SK-N-MC (cell line): ENCODE results near the gene PDE3B.

ENCODE experiments used
- DNase-seq: peaks from one replicate; pipeline ENCODE4 v3.0.0-alpha.2; 2011; ENCODE audit warnings: low read depth, low spot score
- H3K27ac ChIP-seq: fragments of 200-600 bp; sonication (generic); 2 replicates; pipeline ENCODE4 v1.5.1; 2016; ENCODE audit warnings: mixed run types
- H3K36me3 ChIP-seq: fragments of 200-600 bp; sonication (generic); 2 replicates; pipeline ENCODE4 v1.6.1; 2017; ENCODE audit warnings: antibody characterized with exemption, low read length, mixed read lengths; ENCODE audit not compliant: insufficient read depth
- H3K4me3 ChIP-seq: fragments of 200-600 bp; sonication (generic); 2 replicates; pipeline ENCODE4 v1.5.1; 2016
- H3K9ac ChIP-seq: fragments of 200-600 bp; sonication (generic); 2 replicates; pipeline ENCODE4 v1.8.0; 2017; ENCODE audit warnings: mixed run types, mixed read lengths; ENCODE audit not compliant: insufficient read length
- H3K9me3 ChIP-seq: fragments of 200-600 bp; sonication (generic); 2 replicates; pipeline ENCODE4 v1.6.1; 2017; ENCODE audit warnings: low read depth, mild to moderate bottlenecking, antibody characterized with exemption, low read length, moderate library complexity, mixed read lengths
- EZH2 ChIP-seq: fragments of 200-600 bp; sonication (generic); IDR thresholded peaks from one replicate; pipeline ENCODE4 v1.6.1; 2017; ENCODE audit warnings: antibody characterized with exemption
- FOXP2 ChIP-seq: optimal IDR thresholded peaks from 2 replicates; pipeline ENCODE3; 2011; ENCODE audit warnings: mild to moderate bottlenecking, moderate library complexity; ENCODE audit not compliant: insufficient read depth; ENCODE audit errors: extremely low read length, control extremely low read depth
- POLR2AphosphoS5 ChIP-seq: IDR thresholded peaks from 2 replicates; pipeline ENCODE4 v1.6.1; 2012; ENCODE audit warnings: mild to moderate bottlenecking, low read depth, low read length, borderline replicate concordance

Gene PDE3B

DNA sequence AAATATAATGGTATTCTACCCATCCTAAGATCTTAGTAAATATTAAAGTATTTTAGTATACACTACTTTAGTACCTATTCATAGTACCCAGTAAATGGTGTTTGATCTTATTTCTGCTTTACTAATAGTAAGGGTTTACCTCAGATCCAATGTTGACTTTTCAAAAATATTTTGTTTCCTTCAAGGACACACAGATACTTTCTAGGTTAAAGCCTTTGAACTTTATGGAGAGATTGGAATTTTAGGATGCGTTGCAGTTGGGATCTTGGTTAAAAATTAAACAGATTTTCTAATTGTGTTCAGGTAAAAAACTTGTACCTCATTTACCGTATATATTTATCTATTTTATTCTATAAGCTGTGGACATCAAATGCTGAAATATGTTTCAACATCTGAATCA is 175.2 kb downstream of the PDE3B start:
- H3K36me3 ChIP-seq: peaks cover 6% of the 10 kb centered on the region; the same call in 1 of the 2 replicates
- no peak for DNase-seq
- H3K9ac ChIP-seq: no peak overlapping the region
- H3K9me3 ChIP-seq: no peaks in the 10 kb centered on the region
- no peak overlapping the region for H3K4me3 ChIP-seq
- no peak overlapping the region for H3K27ac ChIP-seq
- TF ChIP-seq FOXP2: no peak
- TF ChIP-seq POLR2AphosphoS5: no peak
- TF ChIP-seq EZH2: no peak

DNA sequence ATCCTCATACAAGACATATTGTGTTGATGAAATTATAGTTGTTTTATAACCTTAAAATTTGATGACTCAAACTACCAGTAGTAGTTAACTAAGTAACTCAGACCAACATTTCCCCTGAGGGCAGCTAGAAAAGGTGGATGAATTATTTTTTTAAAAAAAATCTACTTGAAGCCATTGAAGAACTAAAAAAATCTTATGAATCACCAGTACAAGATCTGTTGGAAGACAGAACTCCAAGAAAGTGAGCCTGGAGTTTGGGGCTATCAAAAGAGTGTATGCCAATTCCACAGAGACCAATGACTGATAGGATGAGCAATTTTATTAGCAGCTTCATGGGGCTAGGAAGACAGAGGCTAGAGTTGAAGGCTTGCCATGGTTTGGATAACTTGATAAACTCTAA is 176.0 kb downstream of the PDE3B start:
- H3K9ac ChIP-seq: no peak overlapping the region
- DNase-seq: peak; percentile 24
- peaks cover 6% of the 10 kb centered on the region; the same call in 1 of the 2 replicates for H3K36me3 ChIP-seq
- H3K9me3 ChIP-seq: no peaks in the 10 kb centered on the region
- TF ChIP-seq FOXP2 (no peak), POLR2AphosphoS5 (no peak), EZH2 (no peak)
- no peak overlapping the region for H3K4me3 ChIP-seq
- peak overlapping the region; percentile 61; the same call in 1 of the 2 replicates for H3K27ac ChIP-seq

DNA sequence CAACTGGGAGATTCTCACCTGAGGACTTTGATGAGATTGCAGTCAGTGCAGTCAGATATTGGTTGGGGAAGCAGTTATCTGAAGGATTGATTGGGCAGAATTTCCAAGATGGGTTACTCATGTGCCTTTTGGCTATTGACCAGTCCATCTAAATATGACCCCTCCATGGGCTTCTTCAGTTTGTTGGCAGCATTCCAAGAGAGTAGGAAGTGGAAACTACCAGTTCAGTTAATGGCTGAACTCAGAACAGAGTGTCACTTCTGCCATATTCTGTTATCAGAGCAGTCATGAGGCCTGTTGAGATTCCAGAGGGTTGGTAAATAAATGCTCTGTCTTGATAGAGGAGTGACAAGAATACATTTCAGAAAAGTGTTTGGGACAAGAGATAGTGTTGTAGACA is 177.4 kb downstream of the PDE3B start:
- TF ChIP-seq POLR2AphosphoS5: no peak
- TF ChIP-seq EZH2: no peak
- TF ChIP-seq FOXP2: no peak
- Histone ChIP-seq H3K9ac (no peak overlapping the region), H3K36me3 (peaks cover 6% of the 10 kb centered on the region; the same call in 1 of the 2 replicates), H3K4me3 (no peak overlapping the region), H3K9me3 (no peaks in the 10 kb centered on the region), H3K27ac (no peak overlapping the region)
- DNase-seq: no peak

DNA sequence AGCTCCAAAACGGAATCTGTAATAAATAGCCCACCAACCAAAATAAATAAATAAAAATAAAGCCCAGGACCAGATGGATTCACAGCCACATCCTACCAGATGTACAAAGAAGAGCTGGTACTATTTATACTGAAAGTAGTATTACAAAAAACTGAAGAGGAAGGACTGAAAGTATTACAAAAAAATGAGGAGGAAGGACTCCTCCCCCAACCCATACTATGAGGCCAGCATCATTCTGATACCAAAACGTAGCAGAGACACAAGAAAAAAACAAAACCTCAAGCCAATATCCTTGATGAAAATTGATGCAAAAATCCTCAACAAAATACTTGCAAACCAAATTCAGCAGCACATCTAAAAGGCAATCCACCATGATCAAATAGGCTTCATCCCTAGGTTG is 183.0 kb downstream of the PDE3B start:
- no peak overlapping the region for H3K27ac ChIP-seq
- H3K36me3 ChIP-seq: peaks cover 6% of the 10 kb centered on the region; the same call in 1 of the 2 replicates
- DNase-seq: no peak
- no peak overlapping the region for H3K9ac ChIP-seq
- TF ChIP-seq POLR2AphosphoS5: no peak
- no peak for TF ChIP-seq FOXP2
- TF ChIP-seq EZH2: no peak
- no peaks in the 10 kb centered on the region for H3K9me3 ChIP-seq
- no peak overlapping the region for H3K4me3 ChIP-seq

DNA sequence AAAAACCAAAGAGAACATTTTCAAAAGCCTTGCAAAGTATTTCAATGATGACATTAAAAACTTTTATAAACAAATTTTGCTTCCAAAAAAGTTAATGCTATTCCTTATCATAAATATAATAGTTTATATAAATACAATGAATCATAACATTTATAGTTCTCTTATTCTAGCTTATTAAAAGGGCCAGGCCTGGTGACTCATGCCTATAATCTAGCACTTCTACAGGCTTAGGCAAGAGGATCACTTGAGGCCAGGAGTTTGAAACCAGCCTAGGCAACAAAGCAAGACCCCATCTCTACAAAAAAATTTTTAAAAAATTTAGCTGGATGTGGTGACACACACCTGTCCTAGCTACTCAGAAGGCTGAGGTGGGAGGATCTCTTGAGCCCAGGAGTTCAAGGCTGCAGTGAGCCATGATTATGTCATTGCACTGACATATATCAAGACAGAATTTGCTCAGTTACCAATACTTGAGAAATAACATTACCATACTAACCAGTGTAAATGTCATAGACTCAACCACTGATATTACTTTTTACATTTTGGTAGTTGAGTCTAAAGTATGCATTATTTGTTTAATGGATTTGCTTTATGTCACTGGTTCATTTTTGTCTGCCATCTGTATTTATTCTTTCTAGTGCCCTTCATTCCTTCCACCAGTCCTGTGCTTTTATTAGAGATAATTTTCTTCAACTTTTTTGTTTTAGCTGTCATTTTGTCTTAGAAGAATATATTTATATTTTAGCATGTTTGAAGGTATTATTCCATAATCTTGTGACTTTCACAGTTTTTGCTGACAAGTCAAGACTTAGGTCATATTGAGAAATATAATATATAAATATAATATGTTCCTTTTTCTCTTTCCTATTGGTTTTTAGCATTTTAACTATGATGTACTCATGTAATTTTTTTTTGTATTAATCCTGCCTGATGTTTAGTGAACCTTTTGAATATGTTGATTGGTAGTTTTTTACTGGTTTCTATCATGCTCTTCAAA is 192.2 kb downstream of the PDE3B start:
- H3K4me3 ChIP-seq: no peak overlapping the region
- DNase-seq: no peak
- TF ChIP-seq FOXP2: no peak
- TF ChIP-seq POLR2AphosphoS5: no peak
- TF ChIP-seq EZH2: no peak
- H3K27ac ChIP-seq: no peak overlapping the region
- no peaks in the 10 kb centered on the region for H3K36me3 ChIP-seq
- no peak overlapping the region for H3K9ac ChIP-seq
- H3K9me3 ChIP-seq: no peaks in the 10 kb centered on the region

DNA sequence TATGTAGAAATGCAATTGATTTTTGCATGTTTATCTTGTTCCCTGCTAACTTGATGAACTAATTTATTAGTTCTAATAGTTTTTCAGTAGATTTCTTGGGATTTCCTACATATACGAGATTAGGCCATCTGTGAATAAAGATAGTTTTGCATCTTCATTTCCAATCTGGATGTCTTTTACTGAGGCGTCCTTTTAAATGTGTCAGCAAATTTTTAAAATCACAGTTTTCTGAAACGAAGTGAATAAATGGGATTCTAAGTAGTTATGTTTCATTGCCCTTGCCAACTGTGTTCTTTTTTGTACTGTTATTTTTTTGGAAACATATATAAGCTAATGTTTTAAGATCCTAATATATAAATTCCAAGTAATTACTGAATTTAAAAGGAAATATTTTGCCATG is 198.4 kb downstream of the PDE3B start:
- Histone ChIP-seq H3K4me3 (no peak overlapping the region), H3K27ac (no peak overlapping the region), H3K9me3 (no peaks in the 10 kb centered on the region), H3K9ac (no peak overlapping the region), H3K36me3 (peaks cover 4% of the 10 kb centered on the region; the same call in 1 of the 2 replicates)
- no peak for TF ChIP-seq POLR2AphosphoS5
- no peak for TF ChIP-seq EZH2
- no peak for TF ChIP-seq FOXP2
- DNase-seq: no peak

DNA sequence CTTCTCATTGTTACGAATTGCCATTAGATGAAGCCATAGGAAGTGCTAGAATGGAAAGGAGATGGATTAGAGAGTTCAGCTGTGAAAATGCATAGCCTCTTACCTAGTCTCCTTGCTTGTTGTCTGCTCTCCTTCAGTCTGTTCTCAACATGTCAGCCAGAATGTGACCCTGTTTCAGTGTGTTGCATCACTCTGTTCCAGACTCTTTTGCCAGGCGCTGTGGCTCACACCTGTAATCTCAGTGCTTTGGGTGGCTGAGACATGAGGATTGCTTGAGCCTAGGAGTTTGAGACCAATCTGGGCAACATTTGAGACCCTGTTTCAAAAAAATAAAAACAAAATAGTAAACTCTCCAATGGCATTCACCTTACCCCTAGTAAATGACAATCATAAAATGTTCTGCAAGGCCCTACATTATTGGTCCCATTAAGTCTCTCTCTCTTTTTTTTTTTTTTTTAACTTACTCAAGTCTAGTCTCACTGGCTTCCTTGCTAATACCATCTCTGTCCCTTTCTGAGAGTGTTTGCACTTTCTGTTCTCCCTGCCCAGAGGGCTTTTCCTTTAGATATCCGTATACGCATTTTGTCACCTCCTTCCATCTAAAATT is 209.1 kb downstream of the PDE3B start:
- DNase-seq: no peak
- Histone ChIP-seq H3K9ac (no peak overlapping the region), H3K27ac (peak overlapping the region; percentile 3; the same call in 1 of the 2 replicates), H3K36me3 (no peaks in the 10 kb centered on the region), H3K4me3 (no peak overlapping the region), H3K9me3 (no peaks in the 10 kb centered on the region)
- TF ChIP-seq POLR2AphosphoS5 (no peak), EZH2 (no peak), FOXP2 (no peak)

DNA sequence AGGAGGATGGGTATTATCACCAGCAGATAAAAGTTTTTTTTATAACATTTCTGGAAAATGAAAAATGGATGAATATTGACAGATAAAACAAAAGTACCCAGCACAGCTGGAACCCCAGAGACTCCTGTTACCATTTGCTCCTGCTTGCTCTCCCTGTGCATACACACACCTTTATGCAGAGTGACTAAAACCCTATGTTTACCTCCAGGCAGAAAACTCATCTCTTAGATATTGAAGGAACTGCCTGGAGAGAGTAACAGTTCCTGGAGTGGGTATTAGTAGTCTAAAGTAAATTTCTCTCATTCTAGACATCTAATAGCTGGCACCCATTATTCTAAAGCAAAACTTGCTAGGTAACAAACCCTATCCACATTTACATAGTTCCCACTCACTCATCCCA is 210.5 kb downstream of the PDE3B start:
- DNase-seq: no peak
- H3K9ac ChIP-seq: no peak overlapping the region
- no peak for TF ChIP-seq FOXP2
- TF ChIP-seq EZH2: no peak
- TF ChIP-seq POLR2AphosphoS5: no peak
- no peak overlapping the region for H3K27ac ChIP-seq
- H3K4me3 ChIP-seq: no peak overlapping the region
- H3K9me3 ChIP-seq: no peaks in the 10 kb centered on the region
- H3K36me3 ChIP-seq: no peaks in the 10 kb centered on the region
